GM04503 (cell line): ENCODE results near the gene CHERP.
"Not testable (repeated sequence)": the region's sequence is repeated elsewhere in the genome, so short reads cannot be mapped to it uniquely, and the experiment has no call there.

ENCODE experiments used
- DNase-seq: peaks from one replicate; pipeline ENCODE4 v3.0.0-alpha.2; 2012; ENCODE audit warnings: low read depth

CHERP gene

GRCh38 chr19:16520074-16520973 is 21.9 kb downstream of the CHERP start:
- DNase-seq: no peak

GRCh38 chr19:16519230-16519687 is 23.0 kb downstream of the CHERP start:
- DNase-seq: no peak

DNA sequence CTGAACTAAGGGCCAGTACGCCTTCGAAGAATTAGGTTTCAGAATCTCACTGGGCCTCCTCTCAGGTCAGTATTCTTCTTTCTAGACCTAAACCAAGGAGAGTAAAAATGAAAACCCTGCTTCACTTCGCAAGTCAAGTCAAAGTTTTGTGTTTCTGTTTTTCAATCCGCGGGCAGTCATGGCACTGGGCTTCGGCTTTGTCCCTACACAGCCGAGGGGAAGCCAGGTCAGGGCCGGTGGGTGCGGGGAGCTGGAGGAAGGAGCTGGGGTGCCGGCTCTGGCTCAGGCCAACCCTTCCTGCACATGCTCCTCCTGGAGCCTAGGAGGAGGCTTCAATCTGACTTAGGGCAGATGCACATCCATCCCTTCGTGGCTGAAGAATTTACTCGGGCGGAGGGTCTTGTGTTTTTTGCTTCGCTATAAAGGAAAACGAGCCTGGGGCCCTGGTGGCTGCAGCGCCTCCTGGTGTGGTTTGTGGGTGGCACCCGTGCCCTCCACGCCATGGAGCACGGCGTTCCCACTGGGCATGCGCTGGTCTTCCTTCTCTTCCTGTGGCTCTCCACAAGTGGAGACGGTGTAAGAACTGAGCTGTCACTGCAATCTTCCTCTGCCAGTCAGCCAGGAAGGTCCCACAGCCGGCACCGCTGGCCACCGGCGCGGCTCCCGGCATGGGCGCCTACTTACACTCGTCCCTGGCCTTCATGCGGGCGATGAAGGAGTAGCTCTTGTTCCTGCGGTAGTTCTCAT is 23.6 kb downstream of the CHERP start:
- DNase-seq: no peak

DNA sequence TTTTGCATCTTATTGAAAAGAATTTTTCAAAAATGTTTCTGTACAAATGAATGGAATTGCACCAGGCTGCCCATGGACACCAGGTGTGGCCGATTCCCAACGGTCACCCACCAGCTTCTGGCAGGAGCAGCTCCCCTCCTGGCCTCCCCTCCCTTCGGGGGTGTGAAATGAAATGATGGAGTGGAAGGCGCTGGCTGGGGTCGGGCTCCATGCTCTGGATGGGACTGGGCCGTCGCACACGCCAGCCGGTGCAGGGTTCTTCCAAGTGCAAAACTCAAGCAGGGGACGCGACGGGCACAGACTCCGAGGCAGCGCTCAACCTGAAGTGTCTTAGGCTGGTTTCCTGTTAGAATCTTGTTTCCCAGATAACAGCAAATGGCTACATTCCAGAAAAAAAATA is 24.2 kb downstream of the CHERP start:
- DNase-seq: no peak

- no peak for DNase-seq
These were observed 25.2 kb downstream of the CHERP start for GRCh38 chr19:16516923-16517610.

DNA sequence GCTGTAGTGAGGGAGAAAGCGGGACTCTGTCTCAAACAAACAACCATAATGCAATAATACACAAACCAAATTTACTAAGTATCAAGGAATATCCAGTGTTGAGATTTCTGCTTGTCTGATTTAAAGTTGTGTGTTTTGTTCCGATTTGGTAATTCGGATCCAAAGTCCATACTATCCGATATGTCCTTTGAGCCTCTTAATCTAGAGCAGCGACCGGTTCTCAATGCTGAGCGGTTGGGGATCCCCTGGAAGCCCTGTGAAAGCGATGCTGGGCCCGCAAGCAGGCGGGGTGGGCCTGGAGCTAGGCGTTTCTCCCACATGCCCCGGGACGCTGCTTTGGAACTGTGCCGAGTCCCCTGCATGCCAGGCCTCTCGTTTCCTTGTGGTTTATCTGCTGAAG is 25.9 kb downstream of the CHERP start:
- no peak for DNase-seq

- DNase-seq: no peak
These were observed 27.7 kb downstream of the CHERP start for GRCh38 chr19:16514383-16515019.

- not testable (repeated sequence) for DNase-seq
These were observed 29.6 kb downstream of the CHERP start for GRCh38 chr19:16512611-16513010.

DNA sequence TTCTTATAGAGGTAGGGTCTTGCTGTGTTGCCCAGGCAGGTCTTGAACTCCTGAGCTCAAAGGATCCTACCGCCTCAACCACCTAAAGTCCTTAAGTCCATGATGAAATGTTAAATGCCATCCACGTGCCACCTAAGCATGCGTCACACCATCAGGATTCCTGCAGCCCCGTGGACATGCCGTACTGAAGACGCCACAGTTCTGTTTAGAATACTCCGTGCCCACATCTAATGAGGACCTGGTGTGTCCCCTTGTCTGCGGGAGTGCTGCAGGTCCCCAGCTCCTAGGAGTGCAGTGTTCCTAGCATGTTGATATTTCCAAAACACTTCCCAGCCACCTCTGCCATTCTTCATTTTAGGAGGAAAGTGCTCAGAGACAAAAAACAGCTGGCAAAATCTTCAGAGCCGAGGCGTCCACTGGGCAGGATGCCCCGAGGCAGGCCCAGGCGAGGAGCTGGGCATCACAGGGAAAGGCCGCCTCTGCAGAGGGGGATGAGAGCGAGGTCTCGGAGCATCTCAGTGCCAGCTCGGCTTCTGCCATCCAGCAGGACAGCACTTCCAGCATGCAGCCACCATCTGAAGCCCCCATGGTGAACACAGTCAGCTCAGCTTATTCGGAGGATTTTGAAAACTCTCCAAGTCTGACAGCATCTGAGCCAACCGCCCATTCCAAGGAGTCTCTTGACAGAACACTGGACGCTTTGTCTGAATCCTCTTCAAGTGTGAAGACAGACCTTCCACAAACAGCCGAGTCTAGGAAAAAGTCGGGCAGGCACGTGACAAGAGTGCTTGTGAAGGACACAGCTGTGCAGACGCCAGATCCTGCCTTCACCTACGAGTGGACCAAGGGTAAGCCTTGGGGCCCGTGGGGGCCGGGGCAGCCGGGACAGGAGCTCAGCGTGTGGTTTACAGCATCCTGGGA is 32.8 kb downstream of the CHERP start:
- DNase-seq: no peak

GRCh38 chr19:16508546-16508945 is 33.7 kb downstream of the CHERP start:
- DNase-seq: no peak

DNA sequence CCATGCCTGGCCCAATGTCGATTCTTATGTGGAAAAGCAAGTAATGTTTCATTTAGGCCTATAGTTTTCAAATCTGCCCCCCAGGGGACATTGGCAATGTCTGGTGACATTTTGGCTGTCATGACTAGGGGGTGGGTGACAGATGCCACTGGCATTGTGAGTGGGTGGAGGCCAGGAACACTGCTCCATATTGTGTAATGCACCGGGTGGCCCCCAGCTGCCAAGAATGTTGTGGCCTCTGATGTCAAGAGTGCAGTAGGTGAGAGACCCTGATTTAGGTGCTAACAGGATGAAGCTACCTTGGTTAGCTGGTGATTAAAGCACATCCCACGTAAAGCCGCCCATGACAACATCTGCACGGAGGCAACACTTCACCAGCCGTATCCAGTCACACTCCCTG is 35.3 kb downstream of the CHERP start:
- DNase-seq: no peak

GRCh38 chr19:16506161-16506560 is 36.1 kb downstream of the CHERP start:
- DNase-seq: not testable (repeated sequence)

DNA sequence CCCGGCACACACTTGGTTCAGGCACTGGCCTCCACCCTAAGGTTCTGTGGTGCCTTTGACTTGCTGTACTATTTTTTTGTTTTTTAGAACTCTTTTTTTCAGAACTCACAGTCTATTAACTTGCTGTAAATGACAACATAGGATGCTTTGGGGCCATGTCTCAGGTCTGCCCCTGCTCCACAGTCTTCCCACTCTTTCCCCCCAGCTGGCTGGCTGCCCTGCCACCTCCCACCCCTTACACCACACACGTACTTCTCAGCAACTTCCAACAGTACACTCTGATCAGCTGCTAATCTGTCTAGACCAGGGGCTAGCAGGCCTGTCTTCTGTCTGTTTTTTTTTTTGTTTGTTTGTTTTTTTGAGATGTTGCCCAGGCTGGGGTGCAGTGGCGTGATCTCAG is 38.0 kb downstream of the CHERP start:
- no peak for DNase-seq

- DNase-seq: no peak
These were observed 44.4 kb downstream of the CHERP start for GRCh38 chr19:16497837-16498236.

DNA sequence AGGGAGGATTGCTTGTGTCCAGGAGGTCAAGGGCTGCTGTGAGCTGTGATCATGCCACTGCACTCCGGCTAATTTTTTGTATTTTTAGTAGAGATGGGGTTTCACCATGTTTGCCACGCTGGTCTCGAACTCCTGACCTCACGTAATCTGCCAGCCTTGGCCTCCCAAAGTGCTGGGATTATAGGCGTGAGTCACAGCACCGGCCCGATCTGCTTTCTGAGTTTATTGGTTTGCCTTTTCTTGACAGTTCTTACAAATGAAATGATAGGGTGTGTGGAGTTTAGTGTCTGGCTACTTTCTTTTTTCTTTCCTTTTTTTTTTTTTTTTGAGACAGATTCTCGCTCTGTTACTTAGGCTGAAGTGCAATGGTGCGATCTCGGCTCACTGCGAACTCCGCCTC is 45.2 kb downstream of the CHERP start:
- no peak for DNase-seq

- DNase-seq: peak; percentile 26
These were observed 45.6 kb downstream of the CHERP start for GRCh38 chr19:16496613-16496983.

- peak; percentile 94 for DNase-seq
These were observed 46.1 kb downstream of the CHERP start, which contains the start of the genes C19orf44 and CALR3 for GRCh38 chr19:16495982-16496612. Gene C19orf44 (plus strand): TSS chr19:16496394. CDS start chr19:16500793, 4,399 bp downstream. Gene CALR3 (minus strand): TSS chr19:16496167. CDS start chr19:16496129, 38 bp downstream.

DNA sequence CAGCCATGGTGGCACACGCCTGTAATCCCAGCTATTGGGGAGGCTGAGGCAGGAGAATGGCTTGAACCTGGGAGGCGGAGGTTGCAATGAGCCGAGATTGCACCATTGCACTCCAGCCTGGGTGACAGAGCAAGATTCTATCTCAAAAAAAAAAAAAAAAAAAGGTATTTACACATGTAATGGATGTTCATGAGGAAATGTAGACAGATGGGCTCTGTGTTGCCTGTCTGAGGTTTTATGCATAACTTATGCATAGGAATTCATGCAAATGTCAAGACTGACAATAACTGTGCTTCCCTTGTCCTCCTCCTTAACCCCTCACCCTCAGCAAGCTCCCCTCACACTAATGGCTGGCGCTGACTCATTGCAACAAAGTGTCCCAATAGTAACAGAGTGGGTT is 55.8 kb downstream of the CHERP start:
- DNase-seq: not testable (repeated sequence)

DNA sequence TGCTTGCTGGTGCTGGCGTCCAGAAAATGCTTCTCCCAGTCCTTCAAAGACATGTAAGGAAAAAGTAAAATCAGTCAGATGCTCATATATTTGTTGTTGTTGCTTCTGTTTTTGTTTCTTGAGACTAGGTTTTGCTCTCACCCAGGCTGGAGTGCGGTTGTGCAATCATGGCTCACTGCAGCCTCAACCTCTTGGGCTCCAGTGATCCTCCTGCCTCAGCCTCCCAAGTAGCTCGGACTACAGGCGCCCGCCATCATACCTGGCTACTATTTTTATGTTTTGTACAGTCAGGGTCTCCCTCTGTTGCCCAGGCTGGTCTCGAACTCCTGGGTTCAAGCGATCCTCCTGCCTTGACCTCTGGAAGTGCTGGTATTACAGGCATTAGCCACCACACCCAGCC is 59.5 kb downstream of the CHERP start:
- no peak for DNase-seq

DNA sequence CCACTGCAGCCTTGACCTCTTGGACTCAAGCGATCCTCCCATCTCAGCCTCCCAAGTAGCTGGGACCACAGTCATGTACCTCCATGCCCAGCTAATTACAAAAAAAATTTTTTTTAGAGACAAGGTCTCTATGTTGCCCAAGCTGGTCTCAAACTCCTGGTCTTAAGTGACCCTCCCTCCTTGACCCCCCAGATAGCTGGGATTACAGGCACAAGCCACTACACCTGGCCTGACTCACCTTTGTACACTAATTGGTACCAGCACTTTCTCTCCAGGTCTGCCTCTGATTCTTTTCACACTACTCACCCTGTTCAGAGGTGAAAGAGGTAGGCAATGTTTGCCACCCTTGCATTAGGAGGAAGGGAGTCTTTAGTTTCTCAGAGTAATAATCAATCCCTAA is 64.9 kb downstream of the CHERP start:
- no peak for DNase-seq
